Measurements from ENCODE around the gene ARHGAP26.

Gene ARHGAP26

GRCh38 chr5:143147902-143148301 lies 377.7 kb downstream of the ARHGAP26 start:
- no peak for DNase-seq

GRCh38 chr5:143148771-143149170 lies 378.6 kb downstream of the ARHGAP26 start:
- no peak for DNase-seq

- no peak for DNase-seq
Observed at GRCh38 chr5:143149759-143150158, 379.6 kb downstream of the ARHGAP26 start.

GRCh38 chr5:143151056-143151700 lies 381.0 kb downstream of the ARHGAP26 start:
- DNase-seq, result no peak

GRCh38 chr5:143152445-143152844 lies 382.3 kb downstream of the ARHGAP26 start:
- DNase-seq, result no peak

GRCh38 chr5:143153332-143154119 lies 383.3 kb downstream of the ARHGAP26 start:
- DNase-seq, result no peak

- DNase-seq, result no peak
Observed at GRCh38 chr5:143154510-143155370, 384.6 kb downstream of the ARHGAP26 start.

GRCh38 chr5:143155455-143155854 lies 385.3 kb downstream of the ARHGAP26 start:
- DNase-seq, result no peak

- DNase-seq, result no peak
Observed at GRCh38 chr5:143156086-143156485, 385.9 kb downstream of the ARHGAP26 start.

- DNase-seq, result no peak
Observed at GRCh38 chr5:143156572-143156971, 386.4 kb downstream of the ARHGAP26 start.

- DNase-seq, result peak; percentile 45 to 53
Observed at GRCh38 chr5:143159031-143159430, 388.9 kb downstream of the ARHGAP26 start.

GRCh38 chr5:143161885-143162540 lies 391.8 kb downstream of the ARHGAP26 start:
- peak; percentile 88 to 90 for DNase-seq

- DNase-seq, result no peak
Observed at GRCh38 chr5:143162810-143163209, 392.6 kb downstream of the ARHGAP26 start.

GRCh38 chr5:143164557-143164956 lies 394.4 kb downstream of the ARHGAP26 start:
- no peak for DNase-seq

- DNase-seq, result peak; percentile 17 to 24
Observed at GRCh38 chr5:143165049-143165880, 395.1 kb downstream of the ARHGAP26 start.

- no peak for DNase-seq
Observed at GRCh38 chr5:143166090-143166489, 395.9 kb downstream of the ARHGAP26 start.

GRCh38 chr5:143166661-143167420 lies 396.7 kb downstream of the ARHGAP26 start:
- DNase-seq, result no peak

GRCh38 chr5:143168171-143168741 lies 398.1 kb downstream of the ARHGAP26 start:
- DNase-seq, result no peak

- DNase-seq, result no peak
Observed at GRCh38 chr5:143168921-143169810, 399.0 kb downstream of the ARHGAP26 start.
